Measurements from ENCODE around the gene SLC4A11. TPM values are rescaled to one million over a fixed set of nuclear protein-coding genes. Genes with fewer than 3 reads are reported as not detected.
"Not testable (repeated sequence)": the region's sequence is repeated elsewhere in the genome, so short reads cannot be mapped to it uniquely, and the experiment has no call there.

The SLC4A11 gene
- total RNA-seq, 1 donor from 2014 or later: not detected

DNA sequence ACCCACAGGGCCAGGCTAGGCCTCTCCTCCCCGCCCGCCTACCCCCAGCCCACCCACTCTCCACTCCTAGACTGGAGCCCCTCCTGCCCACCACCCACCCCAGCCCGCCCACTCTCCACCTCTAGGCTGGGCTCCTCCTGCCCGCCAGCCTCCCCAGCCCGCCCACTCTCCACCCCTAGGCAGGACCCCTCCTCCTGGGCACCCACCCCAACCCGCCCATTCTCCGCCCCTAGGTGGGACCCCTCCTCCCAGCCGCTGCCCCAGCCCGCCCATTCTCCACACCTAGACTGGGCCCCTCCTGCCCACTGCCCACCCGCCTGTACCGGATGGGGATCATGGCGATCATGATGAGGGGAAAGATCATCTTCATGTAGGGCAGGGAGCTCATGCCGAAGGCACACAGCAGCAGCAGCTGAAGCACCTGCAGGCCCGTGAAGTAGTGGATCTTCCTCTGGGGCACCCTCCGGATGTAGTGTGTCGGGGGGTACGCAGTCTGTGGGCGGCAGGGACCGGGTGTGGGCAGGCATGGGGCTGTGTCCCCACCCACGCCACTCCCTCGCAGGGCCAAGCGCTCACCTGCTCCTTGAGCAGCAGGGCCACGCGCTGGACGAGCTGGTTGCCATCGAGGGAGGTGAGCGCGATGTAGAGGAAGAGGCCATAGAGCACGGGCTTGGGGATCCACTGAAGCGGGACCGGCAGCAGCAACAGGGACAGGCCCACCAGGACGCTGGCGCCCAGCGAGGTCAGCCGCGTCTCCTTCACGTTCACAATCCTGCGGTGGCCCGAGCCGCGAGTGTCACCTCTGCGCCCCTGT, 10.8 kb downstream of the SLC4A11 start:
- no peak for DNase-seq (ENCODE audit: low spot score)

DNA sequence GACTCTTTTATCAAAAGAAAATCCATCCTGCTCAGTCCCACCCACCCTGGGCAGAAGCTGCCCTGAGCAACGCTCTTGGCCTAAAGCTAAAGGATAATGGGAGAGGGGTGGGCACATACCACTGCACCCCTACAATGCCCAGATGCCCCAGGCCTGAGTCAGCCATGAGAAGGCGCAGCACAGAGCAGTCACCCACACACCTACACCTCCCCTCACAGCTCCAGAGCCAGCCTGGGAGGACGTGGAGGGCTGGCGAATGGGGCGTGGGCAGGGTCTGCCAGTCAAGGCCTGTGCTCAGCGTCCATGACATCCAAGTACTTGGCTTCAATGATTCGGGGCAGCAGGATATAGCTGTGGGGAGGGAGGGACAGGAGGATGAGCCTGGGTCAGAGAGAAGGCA, 11.5 kb downstream of the SLC4A11 start:
- DNase-seq (ENCODE audit: low spot score): no peak

DNA sequence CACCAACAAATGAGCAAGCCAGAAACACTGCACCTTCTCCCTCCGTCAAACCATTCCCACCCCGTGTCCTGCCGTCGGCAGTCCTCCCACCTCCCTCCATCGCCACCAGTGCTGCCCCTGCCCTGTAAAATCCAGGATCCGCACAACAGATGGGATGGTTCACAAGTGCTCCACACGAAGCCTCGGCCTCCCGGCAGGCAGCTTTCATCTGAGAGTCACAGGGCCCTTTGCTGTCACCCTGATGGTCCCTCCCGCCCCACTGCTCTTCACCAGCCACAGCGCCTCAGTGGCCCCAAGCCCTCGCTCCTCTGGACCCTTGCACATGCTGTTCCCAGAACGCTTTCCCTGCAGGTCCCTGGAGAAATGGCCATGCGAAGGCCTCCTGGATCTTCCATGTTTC, 12.1 kb downstream of the SLC4A11 start:
- DNase-seq (ENCODE audit: low spot score): no peak

DNA sequence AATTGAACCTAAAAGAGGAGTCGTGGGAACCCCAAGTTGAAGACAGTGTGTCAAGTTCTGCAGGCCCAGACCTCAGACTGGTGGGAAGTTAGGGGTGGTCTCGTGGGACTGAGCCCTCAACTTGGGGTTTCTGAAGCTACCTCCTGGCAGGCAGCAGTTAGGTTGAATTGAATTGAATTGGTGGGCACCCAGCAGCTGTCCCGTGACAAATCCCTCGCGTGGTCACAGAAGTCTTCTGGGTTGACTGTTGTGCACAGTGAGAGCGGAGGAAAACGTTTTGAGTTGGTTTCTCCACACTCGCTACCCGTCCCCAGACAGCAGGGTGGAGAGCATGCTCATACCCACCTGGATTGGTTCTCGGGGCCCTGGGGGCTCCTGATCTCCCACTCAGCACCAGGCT, 12.9 kb downstream of the SLC4A11 start:
- no peak for DNase-seq (ENCODE audit: low spot score)

DNA sequence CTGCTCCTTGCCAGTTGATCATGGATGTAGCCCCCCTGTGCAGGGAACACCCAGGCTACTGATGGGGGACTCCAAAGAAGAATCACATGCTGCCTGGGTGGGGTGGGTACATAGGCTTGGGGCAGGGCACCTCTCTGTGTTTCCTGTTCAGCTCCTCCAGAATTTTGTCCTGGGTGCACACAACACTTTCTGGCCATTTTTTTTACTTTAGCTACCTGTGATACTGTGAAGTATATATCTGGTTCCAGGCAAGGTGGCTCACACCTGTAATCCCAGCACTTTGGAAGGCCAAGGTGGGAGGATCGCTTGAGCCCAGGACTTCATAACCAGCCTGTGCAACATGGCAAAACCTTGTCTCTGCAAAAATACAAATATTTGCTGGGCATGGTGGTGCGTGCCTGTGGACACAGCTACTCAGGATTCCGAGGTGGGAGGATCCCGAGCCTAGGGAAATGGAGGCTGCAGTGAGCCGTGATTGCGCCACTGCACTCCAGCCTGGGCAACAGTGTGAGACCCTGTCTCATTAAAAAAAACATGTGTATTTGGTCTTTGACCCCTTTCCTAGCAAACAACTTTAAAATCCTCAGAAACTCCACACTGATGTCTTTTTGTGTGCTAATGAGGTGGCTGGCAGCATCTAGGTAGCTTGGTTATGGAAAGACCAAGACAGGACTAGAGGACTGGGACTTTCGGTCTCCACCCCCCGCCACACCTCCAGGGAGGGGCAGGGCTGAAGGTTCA, 14.1 kb downstream of the SLC4A11 start:
- no peak for DNase-seq (ENCODE audit: low spot score)

DNA sequence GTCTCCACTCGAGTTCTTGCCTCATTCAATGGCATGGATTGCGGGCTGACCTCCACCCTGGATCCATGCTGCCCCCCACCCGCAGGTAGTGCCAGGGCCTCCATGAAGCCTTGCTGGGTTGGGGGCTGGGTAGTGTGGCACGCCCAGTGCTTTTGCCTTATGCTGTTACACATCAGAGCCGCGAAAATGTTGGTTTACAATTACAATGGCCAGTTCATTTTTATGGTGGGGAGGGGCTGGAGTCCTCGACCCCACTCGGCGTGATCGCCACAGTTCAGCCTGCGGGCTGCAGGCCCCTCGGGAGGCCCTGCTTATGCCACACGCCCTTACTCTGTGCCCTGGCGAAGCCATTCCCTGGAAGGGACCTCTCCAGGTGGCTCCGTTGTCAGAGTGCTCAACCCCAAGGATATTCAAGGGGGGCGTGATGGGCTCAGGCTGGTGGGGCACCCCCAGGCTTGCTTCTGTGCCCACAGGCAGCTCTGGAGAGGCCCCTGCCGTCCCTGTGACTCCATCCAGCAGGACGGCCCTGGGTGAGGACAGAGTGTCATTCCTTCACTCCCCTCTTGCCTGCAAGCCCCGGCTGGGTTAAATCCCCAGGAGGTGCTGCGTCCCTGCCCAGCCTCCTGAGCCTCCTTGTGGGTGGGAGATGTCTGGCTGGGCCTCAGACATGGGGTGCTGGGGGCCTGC, 14.9 kb downstream of the SLC4A11 start:
- DNase-seq (ENCODE audit: low spot score): no peak

DNA sequence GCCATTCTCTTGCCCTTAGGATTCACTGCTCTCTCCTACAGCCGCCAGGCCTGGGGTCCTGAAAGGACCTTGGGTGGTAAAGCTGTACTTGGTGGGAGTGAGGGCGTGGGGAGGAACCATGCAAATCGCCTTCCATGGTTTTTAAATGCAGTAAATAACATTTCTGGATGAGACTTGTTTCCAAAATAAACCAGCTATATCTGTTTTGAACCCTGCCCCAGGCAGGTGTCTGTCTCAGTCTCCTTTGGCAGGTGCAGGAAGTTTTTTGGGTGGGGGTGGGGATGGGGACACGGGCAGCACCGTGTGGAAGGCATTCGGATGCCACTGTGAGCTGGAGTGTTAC, 15.4 kb downstream of the SLC4A11 start:
- no peak for DNase-seq (ENCODE audit: low spot score)

DNA sequence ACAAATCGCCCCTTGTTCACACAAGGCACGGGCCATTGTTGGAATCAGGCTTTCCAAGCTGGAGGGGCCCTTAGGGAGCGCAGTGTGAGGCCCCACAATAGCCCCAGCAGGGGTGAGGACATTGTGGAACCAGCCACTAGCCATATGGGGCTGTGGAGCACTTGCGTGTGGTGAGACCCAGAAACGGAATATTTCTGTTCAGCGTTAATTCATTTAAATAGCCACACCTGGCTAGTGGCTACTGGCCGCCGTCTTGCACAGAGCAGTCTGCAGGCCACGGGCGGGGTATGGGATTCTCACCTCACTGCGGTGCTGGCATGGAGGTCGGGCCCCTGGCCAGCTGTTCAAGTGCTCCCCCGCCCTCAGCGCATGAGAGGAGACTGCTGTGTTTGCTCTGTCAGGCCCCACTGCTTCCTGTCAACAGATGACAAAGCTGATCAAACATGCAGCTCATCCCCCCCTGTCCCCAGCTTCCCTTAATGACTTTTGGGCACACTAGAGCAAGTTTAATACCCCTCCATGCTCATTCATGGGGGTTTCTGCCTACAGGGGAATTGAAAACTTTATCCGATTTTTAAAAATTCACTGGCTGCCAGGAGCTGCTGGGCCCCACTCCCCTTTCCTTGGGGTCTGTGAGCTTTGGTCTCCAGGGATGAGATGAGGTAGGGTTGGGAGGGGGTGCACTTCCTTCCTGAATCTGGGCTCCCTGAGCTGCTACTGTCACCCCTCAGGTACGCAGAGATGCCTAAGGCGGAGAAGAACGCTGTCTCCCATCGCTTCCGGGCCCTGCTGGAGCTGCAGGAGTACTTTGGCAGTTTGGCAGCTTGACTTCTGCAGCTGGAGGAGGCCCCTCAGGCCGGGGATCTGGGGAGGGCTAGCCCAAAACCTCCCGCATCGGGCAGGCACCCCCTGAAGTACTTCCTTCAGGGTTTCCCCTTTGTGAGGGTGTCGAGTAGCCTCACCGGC, 16.1 kb downstream of the SLC4A11 start:
- no peak for DNase-seq (ENCODE audit: low spot score)

DNA sequence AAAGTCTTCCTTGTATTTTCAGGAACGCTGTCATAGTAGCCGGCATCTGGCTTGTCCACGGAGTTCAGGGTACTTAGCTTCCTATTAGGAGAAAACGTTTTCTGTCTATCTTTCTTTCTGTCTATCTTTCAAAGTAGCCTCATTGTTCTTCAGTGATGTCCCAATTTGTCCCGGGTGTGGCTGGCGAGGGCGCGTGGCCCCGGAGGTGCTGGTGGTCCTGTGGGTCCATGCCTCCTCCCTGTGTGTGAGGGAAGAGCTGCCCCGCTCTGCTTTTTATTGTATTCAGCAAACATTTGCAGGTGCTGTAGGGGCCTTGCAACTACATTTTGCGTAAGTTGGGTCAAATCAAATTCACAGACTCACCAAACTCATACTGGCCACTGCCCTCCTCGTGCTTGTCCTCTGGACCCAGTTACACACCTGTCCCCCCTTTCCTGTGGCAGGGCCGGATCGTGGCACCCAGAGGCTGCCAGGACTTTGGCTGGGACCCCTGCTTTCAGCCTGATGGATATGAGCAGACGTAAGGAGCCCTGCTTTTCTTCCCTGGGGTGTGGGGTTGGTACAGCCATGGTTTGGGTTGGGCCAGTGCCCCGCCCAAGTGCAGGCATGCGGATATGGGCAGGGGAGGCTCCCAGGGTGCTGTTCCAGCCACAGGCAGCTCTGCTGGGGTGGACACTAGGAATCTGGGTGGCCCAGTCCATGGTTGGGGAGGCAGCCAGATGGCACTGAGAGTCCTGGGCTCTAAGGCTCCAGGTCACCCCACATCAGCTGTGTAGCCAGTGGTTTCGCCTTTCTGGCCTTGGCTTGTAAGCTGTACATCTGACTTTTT, 17.4 kb downstream of the SLC4A11 start:
- no peak for DNase-seq (ENCODE audit: low spot score)

DNA sequence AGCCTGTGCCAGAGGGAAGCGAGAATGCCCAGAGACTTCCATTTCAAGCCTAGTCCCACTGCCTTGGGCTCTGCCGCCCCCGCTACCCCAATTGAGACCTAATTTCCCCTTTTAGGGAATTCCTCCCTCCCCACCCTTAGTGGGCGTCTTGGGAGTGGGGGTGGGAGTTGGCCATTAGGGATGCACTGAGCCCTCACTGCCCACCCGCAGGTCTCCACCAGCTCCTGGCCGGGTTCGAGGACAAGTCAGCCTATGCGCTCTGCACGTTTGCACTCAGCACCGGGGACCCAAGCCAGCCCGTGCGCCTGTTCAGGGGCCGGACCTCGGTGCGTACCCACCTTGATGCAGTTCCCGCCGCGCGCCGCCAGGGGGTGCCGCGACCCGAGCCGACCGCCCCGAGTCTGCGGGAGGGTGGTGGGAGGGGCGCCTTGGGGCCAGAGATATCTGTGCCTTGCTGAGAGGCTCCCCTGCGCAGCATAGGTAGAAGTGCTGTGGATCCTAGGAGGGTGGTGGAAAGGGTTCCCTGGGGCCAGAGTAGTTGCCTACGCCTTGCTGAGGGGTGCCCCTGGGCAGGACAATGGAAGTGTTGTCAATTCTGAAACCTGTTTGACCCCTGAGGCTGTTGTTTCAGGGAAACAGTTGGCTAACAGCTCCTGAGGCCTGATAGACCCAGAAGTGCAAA, 20.5 kb downstream of the SLC4A11 start:
- DNase-seq (ENCODE audit: low spot score): no peak

DNA sequence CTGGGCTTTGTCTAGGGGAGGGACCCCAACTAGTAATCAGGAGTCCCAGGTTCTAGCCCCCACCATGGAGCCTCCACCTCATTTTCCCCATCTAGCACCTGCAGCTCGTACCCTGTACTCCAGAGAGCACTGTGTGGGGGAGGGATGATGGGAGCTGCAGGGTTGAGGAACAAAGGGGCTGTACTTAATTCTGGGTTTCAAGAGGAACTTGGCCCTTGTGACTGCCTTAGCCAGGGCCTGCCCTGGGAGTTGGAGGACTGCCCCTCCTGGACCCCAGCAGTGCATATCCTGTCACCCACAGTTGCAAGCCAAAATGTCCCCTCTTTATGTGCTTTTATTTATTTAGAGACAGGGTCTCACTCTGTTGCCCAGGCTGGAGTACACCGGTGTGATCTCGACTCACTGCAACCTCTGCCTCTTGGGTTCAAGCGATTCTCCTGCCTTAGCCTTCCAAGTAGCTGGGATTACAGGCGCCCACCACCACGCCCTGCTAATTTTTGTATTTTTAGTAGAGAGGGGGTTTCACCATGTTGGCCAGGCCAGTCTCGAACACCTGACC, 23.6 kb downstream of the SLC4A11 start:
- DNase-seq (ENCODE audit: low spot score): not testable (repeated sequence)

DNA sequence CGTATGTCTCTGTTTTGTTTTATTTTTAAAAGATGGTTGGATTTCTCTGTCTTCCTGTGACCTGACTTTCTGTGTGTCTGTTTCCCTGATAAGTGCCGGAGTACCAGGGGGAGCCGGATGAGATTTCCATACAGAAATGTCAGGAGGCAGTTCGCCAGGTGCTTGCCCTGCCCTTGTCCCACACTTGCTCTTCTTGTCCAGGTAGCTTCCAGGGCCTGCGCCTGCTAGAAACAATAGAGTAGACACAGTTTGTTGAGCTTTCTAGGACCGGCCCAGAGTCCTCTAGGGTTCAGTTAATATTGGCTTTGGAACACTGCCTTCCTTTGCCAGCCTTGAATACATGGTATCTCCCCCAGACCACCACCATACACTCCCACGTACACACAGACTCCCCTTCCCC, 25.8 kb downstream of the SLC4A11 start:
- DNase-seq (ENCODE audit: low spot score): no peak

DNA sequence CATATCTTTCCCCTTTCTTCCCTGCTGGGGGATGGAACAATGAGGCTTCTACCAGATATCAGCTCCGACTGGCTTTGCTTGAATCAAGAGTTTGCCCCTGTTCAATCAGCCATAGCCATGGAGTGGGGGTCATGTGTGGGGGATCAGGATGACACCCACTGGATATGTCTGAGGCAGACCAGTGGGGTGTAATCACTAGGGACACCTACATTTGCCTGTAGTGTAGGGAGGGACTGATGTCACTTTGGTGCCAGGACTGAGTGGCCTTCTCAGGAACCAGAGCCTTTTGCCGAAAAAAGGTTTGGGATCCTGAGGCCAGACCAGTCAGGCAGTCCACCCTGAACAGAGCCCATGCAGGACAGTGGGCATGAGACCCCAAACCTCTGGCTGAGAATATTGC, 28.6 kb downstream of the SLC4A11 start:
- DNase-seq (ENCODE audit: low spot score): no peak

DNA sequence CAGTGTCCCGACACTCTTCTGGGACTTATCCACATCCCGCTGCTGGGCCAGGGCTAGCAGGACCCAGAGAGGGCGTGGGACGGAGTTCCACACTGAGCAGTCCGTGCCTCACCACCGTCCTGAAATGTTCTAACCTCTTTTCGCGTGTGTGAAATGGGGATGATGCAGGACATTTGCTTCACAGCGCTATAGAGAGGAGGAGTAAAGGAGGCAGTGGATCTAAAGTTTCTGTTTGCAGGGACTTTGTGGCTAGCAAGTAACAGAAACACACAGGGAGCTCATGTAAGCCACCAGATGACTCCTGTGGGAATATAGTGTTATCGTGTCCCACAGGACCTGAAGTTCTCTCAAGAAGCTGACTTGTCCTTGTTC, 29.1 kb downstream of the SLC4A11 start:
- no peak for DNase-seq (ENCODE audit: low spot score)

DNA sequence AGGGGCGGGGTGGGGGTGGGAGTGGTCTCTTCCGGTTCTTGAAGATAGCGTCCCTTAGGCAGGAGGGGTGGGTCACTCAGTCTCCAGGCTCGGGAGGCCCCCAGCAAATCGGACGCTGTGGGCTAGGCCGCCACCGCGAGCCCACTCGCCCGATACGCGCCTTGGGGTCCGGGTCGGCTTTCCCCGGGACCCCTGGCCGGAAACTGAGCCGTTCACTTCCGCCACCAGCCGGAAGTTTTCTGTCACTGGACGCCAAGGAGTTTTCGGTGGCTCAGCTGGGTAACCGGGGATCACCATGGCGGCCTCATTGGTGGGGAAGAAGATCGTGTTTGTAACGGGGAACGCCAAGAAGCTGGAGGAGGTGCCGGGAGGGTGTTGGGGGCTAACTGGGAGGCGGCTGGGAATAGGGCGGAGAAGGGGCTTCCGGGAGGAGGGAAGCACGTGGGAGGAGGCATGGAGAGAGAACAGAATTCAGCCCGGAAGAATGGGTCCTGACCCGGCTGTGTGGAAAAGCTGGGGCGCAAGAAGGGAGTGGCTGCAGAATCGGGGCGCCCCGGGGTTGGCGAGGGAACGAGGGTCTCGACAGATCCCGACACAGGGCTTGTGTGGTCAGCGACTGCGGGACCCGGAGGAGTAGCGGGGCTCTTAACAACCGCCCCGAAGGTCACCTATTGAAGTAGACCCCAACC, 29.6 kb downstream of the SLC4A11 start, which contains the start of gene ITPA:
ITPA (plus strand) TSS at position 242 of the 689 bp plus-strand sequence; CDS start at position 296, 54 bp downstream.
- DNase-seq (ENCODE audit: low spot score): peak; percentile 67

DNA sequence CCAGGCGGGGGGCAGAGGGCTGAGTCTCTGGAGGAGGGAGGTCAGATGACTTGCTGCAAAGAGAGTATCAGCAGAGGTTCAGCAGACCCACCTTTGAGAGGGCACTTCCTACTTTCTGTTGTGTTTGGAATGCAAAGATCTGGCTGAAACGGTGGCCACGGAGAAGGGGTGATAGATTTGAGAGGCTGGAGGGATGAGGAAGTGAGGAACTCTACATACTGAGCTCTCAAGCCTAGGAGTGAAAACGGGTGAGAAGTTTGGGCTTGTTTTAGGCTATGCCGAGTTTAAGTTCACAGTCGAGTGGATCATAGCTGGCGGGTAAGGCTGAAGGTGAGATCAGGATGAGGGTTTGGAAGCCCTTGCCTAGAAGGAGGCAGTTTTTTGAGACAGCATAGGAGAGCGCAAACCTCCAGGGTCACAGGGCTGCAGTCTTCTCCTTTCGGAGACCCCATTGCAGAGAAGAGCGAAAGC, 30.2 kb downstream of the SLC4A11 start:
- DNase-seq (ENCODE audit: low spot score): no peak

DNA sequence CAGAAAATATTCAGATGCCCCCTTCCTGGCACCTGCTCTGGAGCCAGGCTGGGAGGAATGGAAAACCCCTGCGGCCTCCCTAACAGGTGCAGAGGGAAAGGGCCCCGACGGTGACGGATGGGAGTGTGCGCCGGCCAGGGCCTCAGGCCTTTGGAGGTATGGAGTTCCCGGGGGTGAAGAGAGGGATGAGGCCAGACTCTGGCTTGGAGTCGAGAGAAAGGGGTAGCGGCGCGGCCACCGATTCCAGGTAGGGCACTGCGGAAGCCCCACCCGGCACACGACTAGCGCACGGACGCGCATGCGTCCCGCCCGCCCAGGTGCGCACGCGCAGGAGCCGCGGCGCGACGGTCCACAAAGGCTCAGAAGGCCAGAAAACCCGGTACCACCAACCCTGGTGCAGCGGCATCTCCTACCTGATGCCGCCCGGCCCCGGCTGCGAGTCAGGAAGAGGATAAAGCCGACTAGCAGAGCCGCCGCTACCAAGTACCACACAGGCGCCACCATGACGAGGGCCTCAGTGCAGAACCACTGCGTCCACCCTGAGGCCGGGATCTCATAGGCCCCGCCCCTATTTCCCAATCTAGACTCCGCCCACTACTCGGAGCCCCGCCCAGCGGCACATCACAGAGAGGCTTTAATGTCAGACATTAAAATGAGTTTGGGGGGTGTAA, 34.7 kb downstream of the SLC4A11 start, which contains the start of gene DDRGK1:
DDRGK1 (minus strand) TSS at position 559 of the 671 bp plus-strand sequence; CDS start at position 504, 55 bp downstream.
- DNase-seq (ENCODE audit: low spot score): peak; percentile 89

Data from umbilical cord (tissue), 2 donors.